K562 (cell line): ENCODE measurements around the gene ADAT3. TPM values are rescaled to one million over a fixed set of nuclear protein-coding genes. Genes with fewer than 3 reads are reported as not detected.

ENCODE experiments used
- BCL6 ChIP-seq: fragments of 250-450 bp; sonication (Bioruptor Pico); IDR thresholded peaks from 2 replicates; pipeline ENCODE4 v1.4.0; 2020
- CBFB ChIP-seq: sonication (generic); formaldehyde crosslinking; IDR thresholded peaks from 2 replicates; pipeline ENCODE4 v1.4.0; 2020; ENCODE audit warnings: mild to moderate bottlenecking, missing genetic modification reagents
- CBX1 ChIP-seq: sonication (generic); IDR thresholded peaks from 2 replicates; pipeline ENCODE4 v1.6.1; 2016; ENCODE audit warnings: antibody characterized with exemption, low read depth, mild to moderate bottlenecking
- CBX5 ChIP-seq: IDR thresholded peaks from 2 replicates; pipeline ENCODE4 v1.6.1; 2014; ENCODE audit warnings: low read depth, borderline replicate concordance
- ETV6 ChIP-seq, 3 experiments: fragments of 150-350 bp in 1 of 3; sonication (generic) in 1 of 3; formaldehyde crosslinking in 1 of 3; IDR thresholded peaks; 2 replicates each; pipeline versions ENCODE4 v1.6.1 to v1.8.0; 2014 to 2022; ENCODE audit warnings: borderline replicate concordance in 2 of 3, low read depth in 2 of 3, antibody characterized with exemption in 1 of 3, low read length in 1 of 3, mild to moderate bottlenecking in 1 of 3, missing genetic modification reagents in 1 of 3
- FUS ChIP-seq: fragments of 200-400 bp; formaldehyde crosslinking; optimal IDR thresholded peaks from 2 replicates; pipeline ENCODE3; 2017; ENCODE audit warnings: low read depth, low read length
- GABPA ChIP-seq: fragments of 200-800 bp; sonication (Bioruptor generic); conservative IDR thresholded peaks from 2 replicates; pipeline ENCODE4 v1.6.1; 2016; ENCODE audit warnings: low read depth, missing genetic modification characterization, missing compliant biosample characterization
- HLTF ChIP-seq: fragments of 450-650 bp; IDR thresholded peaks from 2 replicates; pipeline ENCODE4 v1.6.1; 2016
- HMGN3 ChIP-seq: IDR thresholded peaks from 2 replicates; pipeline ENCODE4 v1.6.1; 2011; ENCODE audit warnings: borderline replicate concordance, low read depth, mild to moderate bottlenecking, mixed read lengths, low read length; ENCODE audit not compliant: insufficient read length; ENCODE audit errors: extremely low read depth
- KAT8 ChIP-seq: fragments of 450-650 bp; IDR thresholded peaks from 2 replicates; pipeline ENCODE4 v1.6.1; 2016; ENCODE audit warnings: low read depth, mild to moderate bottlenecking
- KLF1 ChIP-seq: fragments of 450-650 bp; IDR thresholded peaks from 2 replicates; pipeline ENCODE4 v1.6.1; 2016; ENCODE audit warnings: missing genetic modification characterization, missing compliant biosample characterization
- MBD2 ChIP-seq: sonication (generic); IDR thresholded peaks from 2 replicates; pipeline ENCODE4 v1.6.1; 2016; ENCODE audit warnings: low read depth, borderline replicate concordance
- XRCC5 ChIP-seq: fragments of 200-400 bp; formaldehyde crosslinking; IDR thresholded peaks from 2 replicates; pipeline ENCODE4 v1.6.1; 2017; ENCODE audit warnings: low read depth, mild to moderate bottlenecking, low read length
- YY1 ChIP-seq, 3 experiments: IDR thresholded peaks; 2 replicates each; pipeline ENCODE4 v1.6.1; 2011; ENCODE audit warnings: low read length in 2 of 3, mild to moderate bottlenecking in 2 of 3, moderate library complexity in 2 of 3, borderline replicate concordance in 1 of 3, control low read depth in 1 of 3, low read depth in 1 of 3; ENCODE audit not compliant: insufficient read depth in 3 of 3, insufficient replicate concordance in 2 of 3, control insufficient read depth in 1 of 3, insufficient read length in 1 of 3; ENCODE audit errors: extremely low read depth in 1 of 3
- ZBTB8A ChIP-seq: fragments of 450-650 bp; IDR thresholded peaks from 2 replicates; pipeline ENCODE4 v1.6.1; 2018; ENCODE audit warnings: mild to moderate bottlenecking, moderate library complexity; ENCODE audit not compliant: partially characterized antibody
- polyA plus RNA-seq, 8 experiments: library from polyadenylated mRNA; depleted of rRNA in 4 of 8; stranded (reverse) in 5 of 8; unstranded in 3 of 8; fragments of >200 nt; fragmentation: Nextera tagmentation in 2 of 8; fragmentation: Illumina TruSeq in 1 of 8; extraction: Ambion mirVana in 2 of 8; extraction: Trizol in 1 of 8; gene quantifications; 2 replicates each; pipeline versions ENCODE4 v1.2.1 to v1.2.3, GENCODE V29; 2011 to 2014; ENCODE audit warnings: inconsistent platforms in 1 of 8, missing spikeins in 1 of 8
- total RNA-seq, 7 experiments: library from RNA; depleted of rRNA in 6 of 7; stranded (reverse); fragments of >200 nt in 6 of 7; fragmentation: Illumina TruSeq in 2 of 7; extraction: Trizol in 2 of 7; gene quantifications; 2 replicates each; pipeline versions ENCODE4 v1.2.1 to v1.2.3, GENCODE V29; 2011 to 2021; ENCODE audit warnings: low replicate concordance in 1 of 7
- TF ChIP-seq, protein P1 (sequence below): sonication (generic); formaldehyde crosslinking; IDR thresholded peaks from 2 replicates; pipeline ENCODE4 v1.8.1; 2023; ENCODE audit warnings: missing genetic modification reagents, mild to moderate bottlenecking, borderline replicate concordance
- TF ChIP-seq, protein P2 (sequence below): sonication (generic); formaldehyde crosslinking; IDR thresholded peaks from 2 replicates; pipeline ENCODE4 v1.8.0; 2022; ENCODE audit warnings: missing genetic modification reagents, mild to moderate bottlenecking, moderate library complexity, borderline replicate concordance
- TF ChIP-seq, protein P3 (sequence below): fragments of 250-450 bp; sonication (Bioruptor Pico); IDR thresholded peaks from 2 replicates; pipeline ENCODE4 v1.8.0; 2021; ENCODE audit warnings: moderate library complexity, mild to moderate bottlenecking, inconsistent platforms

The ADAT3 gene
- total and polyA plus RNA-seq, 9 of the 15 experiments (the other 6 are each of a cell fraction or from before 2014, with no cell fraction given) = 0.67 to 15.6 (median 7.8) TPM; not detected in 4

DNA sequence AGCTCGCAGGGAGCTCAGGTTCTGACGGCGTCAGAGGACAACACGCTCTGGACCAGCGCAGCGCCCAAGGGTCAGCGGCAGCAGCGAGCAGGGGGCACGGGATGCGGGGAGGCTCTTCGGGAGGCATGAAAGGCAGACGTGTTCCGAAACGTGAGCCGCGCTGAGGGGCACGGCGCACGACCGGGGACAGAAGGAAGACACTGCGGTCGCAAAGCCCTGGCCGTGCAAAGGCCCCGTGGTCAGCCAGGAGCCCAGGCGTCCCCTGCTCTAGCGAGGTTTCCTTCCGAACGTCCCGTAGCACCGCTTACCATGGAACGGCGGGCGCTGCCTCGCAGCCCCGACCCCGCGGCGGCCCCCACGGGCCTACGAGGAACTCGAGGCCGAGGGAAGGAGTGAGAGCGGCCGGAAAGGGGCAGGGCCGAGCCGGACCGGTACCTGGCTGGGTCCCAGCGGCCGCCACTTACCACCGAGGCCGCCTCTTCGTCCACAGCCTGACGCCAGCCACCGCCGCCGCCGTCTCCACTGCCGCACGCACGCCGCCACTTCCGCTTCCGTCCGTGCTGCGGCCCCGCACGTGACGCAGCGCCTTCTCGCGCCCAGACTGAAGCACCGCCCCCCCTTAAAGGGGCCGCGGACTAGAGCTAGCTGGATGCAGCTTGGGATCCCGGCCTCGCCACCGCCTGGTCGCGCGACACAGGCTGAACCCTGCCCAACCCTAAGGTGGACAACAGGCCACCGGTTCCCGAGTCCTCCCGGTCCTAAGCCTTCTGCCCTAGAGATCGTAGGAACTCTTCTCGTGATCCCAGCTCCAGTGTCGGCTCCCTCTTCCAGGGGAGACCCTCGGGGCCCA lies 29.3 kb upstream of the ADAT3 start (continued):
- TF ChIP-seq, protein P1, sequence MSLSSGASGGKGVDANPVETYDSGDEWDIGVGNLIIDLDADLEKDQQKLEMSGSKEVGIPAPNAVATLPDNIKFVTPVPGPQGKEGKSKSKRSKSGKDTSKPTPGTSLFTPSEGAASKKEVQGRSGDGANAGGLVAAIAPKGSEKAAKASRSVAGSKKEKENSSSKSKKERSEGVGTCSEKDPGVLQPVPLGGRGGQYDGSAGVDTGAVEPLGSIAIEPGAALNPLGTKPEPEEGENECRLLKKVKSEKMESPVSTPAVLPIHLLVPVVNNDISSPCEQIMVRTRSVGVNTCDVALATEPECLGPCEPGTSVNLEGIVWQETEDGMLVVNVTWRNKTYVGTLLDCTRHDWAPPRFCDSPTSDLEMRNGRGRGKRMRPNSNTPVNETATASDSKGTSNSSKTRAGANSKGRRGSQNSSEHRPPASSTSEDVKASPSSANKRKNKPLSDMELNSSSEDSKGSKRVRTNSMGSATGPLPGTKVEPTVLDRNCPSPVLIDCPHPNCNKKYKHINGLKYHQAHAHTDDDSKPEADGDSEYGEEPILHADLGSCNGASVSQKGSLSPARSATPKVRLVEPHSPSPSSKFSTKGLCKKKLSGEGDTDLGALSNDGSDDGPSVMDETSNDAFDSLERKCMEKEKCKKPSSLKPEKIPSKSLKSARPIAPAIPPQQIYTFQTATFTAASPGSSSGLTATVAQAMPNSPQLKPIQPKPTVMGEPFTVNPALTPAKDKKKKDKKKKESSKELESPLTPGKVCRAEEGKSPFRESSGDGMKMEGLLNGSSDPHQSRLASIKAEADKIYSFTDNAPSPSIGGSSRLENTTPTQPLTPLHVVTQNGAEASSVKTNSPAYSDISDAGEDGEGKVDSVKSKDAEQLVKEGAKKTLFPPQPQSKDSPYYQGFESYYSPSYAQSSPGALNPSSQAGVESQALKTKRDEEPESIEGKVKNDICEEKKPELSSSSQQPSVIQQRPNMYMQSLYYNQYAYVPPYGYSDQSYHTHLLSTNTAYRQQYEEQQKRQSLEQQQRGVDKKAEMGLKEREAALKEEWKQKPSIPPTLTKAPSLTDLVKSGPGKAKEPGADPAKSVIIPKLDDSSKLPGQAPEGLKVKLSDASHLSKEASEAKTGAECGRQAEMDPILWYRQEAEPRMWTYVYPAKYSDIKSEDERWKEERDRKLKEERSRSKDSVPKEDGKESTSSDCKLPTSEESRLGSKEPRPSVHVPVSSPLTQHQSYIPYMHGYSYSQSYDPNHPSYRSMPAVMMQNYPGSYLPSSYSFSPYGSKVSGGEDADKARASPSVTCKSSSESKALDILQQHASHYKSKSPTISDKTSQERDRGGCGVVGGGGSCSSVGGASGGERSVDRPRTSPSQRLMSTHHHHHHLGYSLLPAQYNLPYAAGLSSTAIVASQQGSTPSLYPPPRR (CRISPR knock-in tag) = peak; percentile 92; the same call in 1 of the 2 replicates
- TF ChIP-seq XRCC5 (peak; percentile 67), MBD2 (no peak), HLTF (peak; percentile 72; the same call in 1 of the 2 replicates), KLF1 (0 out of 2 replicates have a peak, but pooled peaks have one; percentile 24), ZBTB8A (no peak), CBX1 (peak; percentile 36), GABPA (tag) (peak; percentile 95), CBFB (CRISPR knock-in tag) (0 out of 2 replicates have a peak, but pooled peaks have one; percentile 79), HMGN3 (peak; percentile 97), CBX5 (0 out of 2 replicates have a peak, but pooled peaks have one; percentile 32), KAT8 (no peak), ETV6 (IDR thresholded peaks at IDR 0.05; ENCODE audit: borderline replicate concordance in 1 of 2, low read depth in 2 of 2, low read length in 1 of 2) (0 out of 4 replicates have a peak, but pooled peaks of 1 of the 2 experiments have one; percentile 50), ETV6 (CRISPR knock-in tag; IDR thresholded peaks at IDR 0.05; ENCODE audit: borderline replicate concordance) (no peak), YY1 (IDR thresholded peaks at IDR 0.05; ENCODE audit: borderline replicate concordance in 1 of 3, control insufficient read depth in 1 of 3, extremely low read depth in 1 of 3, insufficient read depth in 3 of 3, insufficient read length in 1 of 3, insufficient replicate concordance in 2 of 3, low read depth in 1 of 3, low read length in 2 of 3) (peak in 2 of 3 experiments; percentile 65 to 71), BCL6 (CRISPR knock-in tag) (no peak), FUS (peak; percentile 55)
- TF ChIP-seq, protein P2, sequence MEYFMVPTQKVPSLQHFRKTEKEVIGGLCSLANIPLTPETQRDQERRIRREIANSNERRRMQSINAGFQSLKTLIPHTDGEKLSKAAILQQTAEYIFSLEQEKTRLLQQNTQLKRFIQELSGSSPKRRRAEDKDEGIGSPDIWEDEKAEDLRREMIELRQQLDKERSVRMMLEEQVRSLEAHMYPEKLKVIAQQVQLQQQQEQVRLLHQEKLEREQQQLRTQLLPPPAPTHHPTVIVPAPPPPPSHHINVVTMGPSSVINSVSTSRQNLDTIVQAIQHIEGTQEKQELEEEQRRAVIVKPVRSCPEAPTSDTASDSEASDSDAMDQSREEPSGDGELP (CRISPR knock-in tag) = peak; percentile 84; the same call in 1 of the 2 replicates
- TF ChIP-seq, protein P3, sequence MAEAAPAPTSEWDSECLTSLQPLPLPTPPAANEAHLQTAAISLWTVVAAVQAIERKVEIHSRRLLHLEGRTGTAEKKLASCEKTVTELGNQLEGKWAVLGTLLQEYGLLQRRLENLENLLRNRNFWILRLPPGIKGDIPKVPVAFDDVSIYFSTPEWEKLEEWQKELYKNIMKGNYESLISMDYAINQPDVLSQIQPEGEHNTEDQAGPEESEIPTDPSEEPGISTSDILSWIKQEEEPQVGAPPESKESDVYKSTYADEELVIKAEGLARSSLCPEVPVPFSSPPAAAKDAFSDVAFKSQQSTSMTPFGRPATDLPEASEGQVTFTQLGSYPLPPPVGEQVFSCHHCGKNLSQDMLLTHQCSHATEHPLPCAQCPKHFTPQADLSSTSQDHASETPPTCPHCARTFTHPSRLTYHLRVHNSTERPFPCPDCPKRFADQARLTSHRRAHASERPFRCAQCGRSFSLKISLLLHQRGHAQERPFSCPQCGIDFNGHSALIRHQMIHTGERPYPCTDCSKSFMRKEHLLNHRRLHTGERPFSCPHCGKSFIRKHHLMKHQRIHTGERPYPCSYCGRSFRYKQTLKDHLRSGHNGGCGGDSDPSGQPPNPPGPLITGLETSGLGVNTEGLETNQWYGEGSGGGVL (CRISPR knock-in tag) = no peak
